Parathyroid adenoma (tissue), 2 donors: ENCODE data around the gene SOCS7.

Source experiments
- H2AFZ ChIP-seq: fragments of 300-600 bp; sonication (generic); one replicate; pipeline ENCODE4 v1.7.0; 2017; ENCODE audit warnings: antibody characterized with exemption, mild to moderate bottlenecking
- H3K27ac ChIP-seq: fragments of 300-600 bp; sonication (generic); one replicate; pipeline ENCODE4 v1.7.0; 2017
- H3K27me3 ChIP-seq: fragments of 300-600 bp; sonication (generic); one replicate; pipeline ENCODE4 v1.7.0; 2017; ENCODE audit warnings: low read length; ENCODE audit not compliant: control insufficient read depth, insufficient read depth
- H3K36me3 ChIP-seq: fragments of 300-600 bp; sonication (generic); one replicate; pipeline ENCODE4 v1.7.0; 2017; ENCODE audit warnings: low read length; ENCODE audit not compliant: control insufficient read depth, insufficient read depth
- H3K4me1 ChIP-seq: fragments of 300-600 bp; sonication (generic); one replicate; pipeline ENCODE4 v1.7.0; 2017; ENCODE audit warnings: control low read depth
- H3K4me2 ChIP-seq: fragments of 300-600 bp; sonication (generic); one replicate; pipeline ENCODE4 v1.7.0; 2017; ENCODE audit warnings: low read length
- H3K4me3 ChIP-seq: fragments of 300-600 bp; sonication (generic); one replicate; pipeline ENCODE4 v1.7.0; 2017; ENCODE audit warnings: low read depth, low read length
- H3K79me2 ChIP-seq: fragments of 300-600 bp; sonication (generic); one replicate; pipeline ENCODE4 v1.7.0; 2017; ENCODE audit warnings: control low read depth
- H3K9ac ChIP-seq: fragments of 300-600 bp; sonication (generic); one replicate; pipeline ENCODE4 v1.7.0; 2017; ENCODE audit warnings: mild to moderate bottlenecking
- H3K9me3 ChIP-seq: fragments of 300-600 bp; sonication (generic); one replicate; pipeline ENCODE4 v1.7.0; 2017; ENCODE audit warnings: low read length; ENCODE audit not compliant: control insufficient read depth
- TF ChIP-seq, protein P1 (sequence below): fragments of 300-600 bp; sonication (generic); IDR thresholded peaks from one replicate; pipeline ENCODE4 v1.7.0; 2017; ENCODE audit warnings: antibody characterized with exemption, mild to moderate bottlenecking
- donor health status: primary hyperparathyroidism.

SOCS7 gene

DNA sequence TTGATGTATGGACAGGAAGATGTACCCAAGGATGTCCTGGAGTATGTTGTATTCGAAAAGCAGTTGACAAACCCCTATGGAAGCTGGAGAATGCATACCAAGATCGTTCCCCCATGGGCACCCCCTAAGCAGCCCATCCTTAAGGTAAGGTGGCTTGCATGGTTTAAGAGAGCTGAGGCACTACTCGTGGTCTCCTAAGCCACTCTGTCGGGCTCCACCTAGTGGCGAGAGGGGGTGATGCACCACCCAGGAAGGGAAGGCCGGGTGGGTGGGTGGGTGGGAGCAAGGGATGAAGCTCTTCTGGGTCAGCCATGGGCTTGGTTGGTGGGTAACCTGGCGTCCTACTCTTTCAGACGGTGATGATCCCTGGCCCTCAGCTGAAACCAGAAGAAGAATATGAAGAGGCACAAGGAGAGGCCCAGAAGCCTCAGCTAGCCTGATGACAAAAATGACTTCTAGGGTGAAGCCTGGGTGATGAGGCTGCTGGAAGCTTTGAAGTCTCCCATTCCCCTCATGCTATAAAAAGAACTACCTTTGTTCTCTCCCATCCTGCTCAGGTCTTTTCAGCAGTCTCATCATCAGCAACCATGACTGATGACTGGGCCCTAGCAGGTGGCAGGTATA is 29.4 kb upstream of the SOCS7 start:
- H3K27me3 ChIP-seq = no peaks in the 10 kb centered on the region
- H3K4me3 ChIP-seq = no peak overlapping the region
- peak overlapping the region; percentile 97 for H3K27ac ChIP-seq
- H3K9ac ChIP-seq = no peak overlapping the region
- H3K79me2 ChIP-seq = no peaks in the 10 kb centered on the region
- H3K9me3 ChIP-seq = no peaks in the 10 kb centered on the region
- no peak overlapping the region for H2AFZ ChIP-seq
- TF ChIP-seq, protein P1, sequence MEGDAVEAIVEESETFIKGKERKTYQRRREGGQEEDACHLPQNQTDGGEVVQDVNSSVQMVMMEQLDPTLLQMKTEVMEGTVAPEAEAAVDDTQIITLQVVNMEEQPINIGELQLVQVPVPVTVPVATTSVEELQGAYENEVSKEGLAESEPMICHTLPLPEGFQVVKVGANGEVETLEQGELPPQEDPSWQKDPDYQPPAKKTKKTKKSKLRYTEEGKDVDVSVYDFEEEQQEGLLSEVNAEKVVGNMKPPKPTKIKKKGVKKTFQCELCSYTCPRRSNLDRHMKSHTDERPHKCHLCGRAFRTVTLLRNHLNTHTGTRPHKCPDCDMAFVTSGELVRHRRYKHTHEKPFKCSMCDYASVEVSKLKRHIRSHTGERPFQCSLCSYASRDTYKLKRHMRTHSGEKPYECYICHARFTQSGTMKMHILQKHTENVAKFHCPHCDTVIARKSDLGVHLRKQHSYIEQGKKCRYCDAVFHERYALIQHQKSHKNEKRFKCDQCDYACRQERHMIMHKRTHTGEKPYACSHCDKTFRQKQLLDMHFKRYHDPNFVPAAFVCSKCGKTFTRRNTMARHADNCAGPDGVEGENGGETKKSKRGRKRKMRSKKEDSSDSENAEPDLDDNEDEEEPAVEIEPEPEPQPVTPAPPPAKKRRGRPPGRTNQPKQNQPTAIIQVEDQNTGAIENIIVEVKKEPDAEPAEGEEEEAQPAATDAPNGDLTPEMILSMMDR = peak; percentile 32
- no peaks in the 10 kb centered on the region for H3K36me3 ChIP-seq
- peaks cover 35% of the 10 kb centered on the region for H3K4me1 ChIP-seq
- H3K4me2 ChIP-seq = no peak overlapping the region

DNA sequence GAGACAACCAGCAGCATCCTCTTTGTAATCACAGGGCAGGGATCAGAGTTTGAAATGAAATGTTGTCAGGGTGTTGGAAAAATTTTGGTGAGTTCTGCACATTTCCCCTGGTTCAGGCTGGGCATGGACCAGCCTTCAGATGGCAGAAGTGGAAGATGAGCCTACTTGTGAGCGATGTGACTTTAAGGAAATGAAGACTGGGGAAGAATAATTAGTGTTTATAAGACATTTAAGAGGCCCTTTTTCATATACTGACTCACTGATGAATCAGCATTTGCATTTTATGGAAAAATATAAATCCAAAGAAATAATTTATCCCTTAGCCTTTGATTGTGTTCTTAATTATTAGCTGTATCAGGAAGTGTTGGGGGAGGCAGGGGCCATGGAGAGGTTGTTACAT is 28.7 kb upstream of the SOCS7 start:
- Histone ChIP-seq H3K9me3 (no peaks in the 10 kb centered on the region), H3K27ac (peak overlapping the region; percentile 97), H3K36me3 (no peaks in the 10 kb centered on the region), H3K4me3 (no peak overlapping the region), H3K27me3 (no peaks in the 10 kb centered on the region), H3K79me2 (no peaks in the 10 kb centered on the region), H2AFZ (no peak overlapping the region), H3K4me2 (no peak overlapping the region), H3K4me1 (peaks cover 41% of the 10 kb centered on the region), H3K9ac (no peak overlapping the region)
- TF ChIP-seq, protein P1 = no peak

DNA sequence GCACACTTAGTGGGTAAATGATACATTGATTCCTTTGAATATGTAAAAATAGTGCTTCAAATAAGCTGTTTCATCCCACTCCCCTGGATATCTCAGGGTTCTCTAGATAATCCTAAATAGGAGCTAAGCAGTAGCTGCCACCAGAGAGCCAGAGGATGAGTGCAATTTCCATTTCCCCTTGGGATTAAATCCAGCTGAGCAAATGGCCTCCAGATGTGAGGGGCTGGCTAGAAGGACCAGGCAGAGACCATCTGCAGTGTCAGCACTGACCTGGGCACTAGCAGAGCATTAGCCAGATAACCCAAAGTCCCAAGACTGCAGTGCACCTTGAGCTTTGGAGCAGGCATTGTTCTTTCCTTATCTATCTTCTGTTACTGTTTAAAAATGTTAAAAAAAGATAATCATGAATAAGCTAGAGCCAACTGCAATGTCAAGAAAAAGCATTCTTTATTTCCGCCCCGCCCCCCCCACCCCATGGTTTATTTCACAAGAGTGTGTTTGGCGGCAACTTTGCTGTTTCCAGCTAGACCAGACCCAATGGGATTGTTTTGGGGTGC is 27.4 kb upstream of the SOCS7 start:
- Histone ChIP-seq H3K4me1 (peaks cover 43% of the 10 kb centered on the region), H3K36me3 (no peaks in the 10 kb centered on the region), H3K9ac (no peak overlapping the region), H3K27me3 (no peaks in the 10 kb centered on the region), H3K4me2 (no peak overlapping the region), H3K79me2 (no peaks in the 10 kb centered on the region), H3K27ac (peak overlapping the region; percentile 97), H3K4me3 (no peak overlapping the region), H2AFZ (peak overlapping the region; percentile 72), H3K9me3 (no peaks in the 10 kb centered on the region)
- TF ChIP-seq, protein P1 = no peak

DNA sequence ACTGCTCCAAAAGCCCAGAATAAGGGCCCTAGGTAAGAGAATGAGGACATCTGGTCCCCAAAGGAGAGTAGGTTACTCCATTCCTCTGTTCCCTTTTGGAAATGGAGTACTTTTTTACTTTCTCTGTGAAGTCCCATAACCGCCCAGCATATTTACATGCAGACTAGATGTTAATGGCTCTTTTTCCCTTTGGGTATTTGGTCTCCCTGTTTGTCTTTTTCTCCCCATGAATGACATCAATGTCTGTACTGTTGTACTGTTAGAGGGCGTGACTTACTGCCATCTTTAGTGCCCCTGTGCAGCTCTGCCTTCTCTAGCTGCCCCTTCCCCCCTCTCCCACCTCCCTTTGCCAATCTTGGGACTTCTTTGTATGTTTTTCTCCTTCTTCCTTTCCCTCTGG is 26.9 kb upstream of the SOCS7 start:
- Histone ChIP-seq H3K36me3 (no peaks in the 10 kb centered on the region), H3K9me3 (no peaks in the 10 kb centered on the region), H3K79me2 (no peaks in the 10 kb centered on the region), H3K27me3 (no peaks in the 10 kb centered on the region), H3K4me3 (no peak overlapping the region), H3K4me1 (peaks cover 47% of the 10 kb centered on the region), H2AFZ (peak overlapping the region; percentile 72), H3K27ac (peak overlapping the region; percentile 97), H3K9ac (no peak overlapping the region), H3K4me2 (peak overlapping the region; percentile 34)
- TF ChIP-seq, protein P1 = no peak
